SU-DHL-6 (cell line): ENCODE results near the gene U2AF1L4.

Experiments
- H2AFZ ChIP-seq: fragments of 200-600 bp; sonication (generic); 2 replicates; pipeline ENCODE4 v1.6.1; 2014; ENCODE audit warnings: low read depth, mild to moderate bottlenecking, moderate library complexity, mixed read lengths, antibody characterized with exemption, low read length; ENCODE audit not compliant: severe bottlenecking
- H3F3A ChIP-seq: fragments of 200-600 bp; shearing (Covaris generic); 2 replicates; pipeline ENCODE4 v1.6.0; 2016; ENCODE audit warnings: antibody characterized with exemption, mild to moderate bottlenecking; ENCODE audit not compliant: insufficient read depth
- H3K27ac ChIP-seq: fragments of 200-600 bp; sonication (generic); 2 replicates; pipeline ENCODE4 v1.5.1; 2016; ENCODE audit warnings: low read depth, mild to moderate bottlenecking, low read length, moderate library complexity, mixed read lengths
- H3K27me3 ChIP-seq: fragments of 200-600 bp; sonication (generic), shearing (Covaris generic); 2 replicates; pipeline ENCODE4 v1.6.0; 2014; ENCODE audit warnings: mild to moderate bottlenecking, low read length
- H3K36me3 ChIP-seq: fragments of 200-600 bp; sonication (generic); 2 replicates; pipeline ENCODE4 v1.6.1; 2014; ENCODE audit warnings: mild to moderate bottlenecking, low read length, mixed read lengths
- H3K4me2 ChIP-seq: fragments of 300-600, 200-600 bp; shearing (Covaris generic), sonication (generic); 2 replicates; pipeline ENCODE4 v1.6.0; 2014; ENCODE audit warnings: low read length, low read depth, mild to moderate bottlenecking; ENCODE audit not compliant: poor library complexity, severe bottlenecking
- H3K4me3 ChIP-seq: fragments of 200-600 bp; sonication (generic); 2 replicates; pipeline ENCODE4 v1.5.1; 2014; ENCODE audit warnings: antibody characterized with exemption, low read length, mild to moderate bottlenecking, mixed read lengths; ENCODE audit not compliant: insufficient read depth, poor library complexity, severe bottlenecking
- H3K79me2 ChIP-seq: fragments of 200-600 bp; sonication (generic); 2 replicates; pipeline ENCODE4 v1.6.1; 2014; ENCODE audit warnings: mild to moderate bottlenecking, low read length, moderate library complexity; ENCODE audit not compliant: insufficient read depth
- H3K9ac ChIP-seq: fragments of 200-600 bp; sonication (generic); 2 replicates; pipeline ENCODE4 v1.7.0; 2014; ENCODE audit warnings: mild to moderate bottlenecking, low read length
- H3K9me2 ChIP-seq: fragments of 200-600 bp; sonication (generic); replicated peaks from 2 replicates; pipeline ENCODE4 v1.6.1; 2014; ENCODE audit warnings: low read length; ENCODE audit not compliant: insufficient read depth
- H3K9me3 ChIP-seq: fragments of 200-600 bp; sonication (generic); 2 replicates; pipeline ENCODE4 v1.6.1; 2014; ENCODE audit warnings: low read length, mixed read lengths; ENCODE audit not compliant: insufficient read depth
- H4K20me1 ChIP-seq: fragments of 200-600 bp; sonication (generic); 2 replicates; pipeline ENCODE4 v1.6.1; 2014; ENCODE audit warnings: low read depth, mild to moderate bottlenecking, antibody characterized with exemption, low read length, moderate library complexity, mixed read lengths
- CTCF ChIP-seq: fragments of 200-600 bp; sonication (generic); IDR thresholded peaks from one replicate; pipeline ENCODE4 v1.5.1; 2017; ENCODE audit warnings: antibody characterized with exemption, mild to moderate bottlenecking, low read length, moderate library complexity; ENCODE audit not compliant: insufficient read depth, poor library complexity, severe bottlenecking
- EZH2phosphoT487 ChIP-seq: fragments of 200-600 bp; sonication (generic), shearing (Covaris generic); conservative IDR thresholded peaks from 2 replicates; pipeline ENCODE4 v1.6.1; 2018; ENCODE audit warnings: mild to moderate bottlenecking, antibody characterized with exemption, low read length, moderate library complexity, mixed read lengths

Gene U2AF1L4

GRCh38 chr19:35760711-35761349 is 15.6 kb upstream of the U2AF1L4 start:
- no peaks in the 10 kb centered on the region for H3K36me3 ChIP-seq
- TF ChIP-seq EZH2phosphoT487: no peak
- no peak for TF ChIP-seq CTCF

GRCh38 chr19:35759697-35760096 is 14.5 kb upstream of the U2AF1L4 start:
- no peak overlapping the region for H3K9ac ChIP-seq
- H3K36me3 ChIP-seq: no peaks in the 10 kb centered on the region
- H3K27ac ChIP-seq: no peak overlapping the region
- no peaks in the 10 kb centered on the region for H3F3A ChIP-seq
- H3K4me2 ChIP-seq: peak overlapping the region; percentile 62
- H3K9me3 ChIP-seq: no peaks in the 10 kb centered on the region
- TF ChIP-seq CTCF (no peak), EZH2phosphoT487 (no peak)
- H4K20me1 ChIP-seq: no peaks in the 10 kb centered on the region
- H3K9me2 ChIP-seq: no peaks in the 10 kb centered on the region
- no peaks in the 10 kb centered on the region for H3K27me3 ChIP-seq
- H3K79me2 ChIP-seq: peaks cover 17% of the 10 kb centered on the region
- H2AFZ ChIP-seq: no peak overlapping the region
- no peak overlapping the region for H3K4me3 ChIP-seq

More at GRCh38 chr19:35760711-35761349, 15.6 kb upstream of the U2AF1L4 start:
- no peak overlapping the region for H3K4me3 ChIP-seq
- H3K9me3 ChIP-seq: no peaks in the 10 kb centered on the region
- H3K4me2 ChIP-seq: no peak overlapping the region
- H3K27ac ChIP-seq: no peak overlapping the region
- H3K9me2 ChIP-seq: no peaks in the 10 kb centered on the region
- no peaks in the 10 kb centered on the region for H3F3A ChIP-seq
- H4K20me1 ChIP-seq: no peaks in the 10 kb centered on the region
- peaks cover 17% of the 10 kb centered on the region for H3K79me2 ChIP-seq
- H3K27me3 ChIP-seq: no peaks in the 10 kb centered on the region
- H2AFZ ChIP-seq: no peak overlapping the region
- H3K9ac ChIP-seq: no peak overlapping the region

- Histone ChIP-seq H3K27ac (peak within 1 kb of the TSS; percentile 86), H3K4me2 (peak within 1 kb of the TSS; percentile 84), H3K79me2 (peaks cover 17% of the 10 kb centered on the region), H3K9me3 (no peaks in the 10 kb centered on the region), H3K36me3 (no peaks in the 10 kb centered on the region), H2AFZ (peak within 1 kb of the TSS; percentile 64), H3K27me3 (no peaks in the 10 kb centered on the region), H3F3A (no peaks in the 10 kb centered on the region), H3K4me3 (peak within 1 kb of the TSS; percentile 83), H4K20me1 (no peaks in the 10 kb centered on the region), H3K9ac (peak within 1 kb of the TSS; percentile 90), H3K9me2 (no peaks in the 10 kb centered on the region)
- TF ChIP-seq EZH2phosphoT487 (no peak), CTCF (no peak)
Observed at GRCh38 chr19:35757749-35758608, 12.8 kb upstream of the U2AF1L4 start, which contains the start of gene PROSER3. Gene PROSER3, plus strand, starts transcription at chr19:35758176. Its CDS starts 40 bp downstream, at chr19:35758216.
